ENCODE measurements around the gene KCNG2. TPM values are rescaled to one million over a fixed set of nuclear protein-coding genes. Genes with fewer than 3 reads are reported as not detected.
"Not testable (repeated sequence)": the region's sequence is repeated elsewhere in the genome, so short reads cannot be mapped to it uniquely, and the experiment has no call there.

Gene KCNG2
- total RNA-seq, 1 donor from 2014 or later = 0.46 TPM

- intact Hi-C loops (cut with DNase I) = no loop called here
- H3K27me3 ChIP-seq = no peaks in the 10 kb centered on the region
- no peaks in the 10 kb centered on the region for H3K4me1 ChIP-seq
- DNase-seq = no peak
- TF ChIP-seq, protein P1, sequence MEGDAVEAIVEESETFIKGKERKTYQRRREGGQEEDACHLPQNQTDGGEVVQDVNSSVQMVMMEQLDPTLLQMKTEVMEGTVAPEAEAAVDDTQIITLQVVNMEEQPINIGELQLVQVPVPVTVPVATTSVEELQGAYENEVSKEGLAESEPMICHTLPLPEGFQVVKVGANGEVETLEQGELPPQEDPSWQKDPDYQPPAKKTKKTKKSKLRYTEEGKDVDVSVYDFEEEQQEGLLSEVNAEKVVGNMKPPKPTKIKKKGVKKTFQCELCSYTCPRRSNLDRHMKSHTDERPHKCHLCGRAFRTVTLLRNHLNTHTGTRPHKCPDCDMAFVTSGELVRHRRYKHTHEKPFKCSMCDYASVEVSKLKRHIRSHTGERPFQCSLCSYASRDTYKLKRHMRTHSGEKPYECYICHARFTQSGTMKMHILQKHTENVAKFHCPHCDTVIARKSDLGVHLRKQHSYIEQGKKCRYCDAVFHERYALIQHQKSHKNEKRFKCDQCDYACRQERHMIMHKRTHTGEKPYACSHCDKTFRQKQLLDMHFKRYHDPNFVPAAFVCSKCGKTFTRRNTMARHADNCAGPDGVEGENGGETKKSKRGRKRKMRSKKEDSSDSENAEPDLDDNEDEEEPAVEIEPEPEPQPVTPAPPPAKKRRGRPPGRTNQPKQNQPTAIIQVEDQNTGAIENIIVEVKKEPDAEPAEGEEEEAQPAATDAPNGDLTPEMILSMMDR (IDR thresholded peaks at IDR 0.05) = no peak
- no peak for ATAC-seq
- H3K27ac ChIP-seq = no peak overlapping the region
- H3K4me3 ChIP-seq = no peak overlapping the region
- no peaks in the 10 kb centered on the region for H3K9me3 ChIP-seq
- H3K36me3 ChIP-seq = no peaks in the 10 kb centered on the region
These were observed 61.6 kb downstream of the KCNG2 start for GRCh38 chr18:79859314-79859713.

GRCh38 chr18:79861687-79862086 is 63.9 kb downstream of the KCNG2 start:
- Histone ChIP-seq H3K4me1 (no peaks in the 10 kb centered on the region), H3K27ac (no peak overlapping the region), H3K4me3 (no peak overlapping the region), H3K9me3 (no peaks in the 10 kb centered on the region), H3K27me3 (no peaks in the 10 kb centered on the region), H3K36me3 (no peaks in the 10 kb centered on the region)
- no peak for ATAC-seq
- intact Hi-C loops (cut with DNase I) = no loop called here
- DNase-seq = no peak
- TF ChIP-seq, protein P1 (IDR thresholded peaks at IDR 0.05) = no peak

GRCh38 chr18:79862562-79862961 is 64.8 kb downstream of the KCNG2 start:
- H3K4me1 ChIP-seq = no peaks in the 10 kb centered on the region
- intact Hi-C loops (cut with DNase I) = no loop called here
- H3K4me3 ChIP-seq = no peak overlapping the region
- TF ChIP-seq, protein P1 (IDR thresholded peaks at IDR 0.05) = no peak
- ATAC-seq (no peak), DNase-seq (no peak)
- H3K36me3 ChIP-seq = no peaks in the 10 kb centered on the region
- no peaks in the 10 kb centered on the region for H3K9me3 ChIP-seq
- no peak overlapping the region for H3K27ac ChIP-seq
- no peaks in the 10 kb centered on the region for H3K27me3 ChIP-seq

- Histone ChIP-seq H3K4me3 (no peak overlapping the region), H3K27ac (no peak overlapping the region), H3K9me3 (no peaks in the 10 kb centered on the region), H3K27me3 (no peaks in the 10 kb centered on the region), H3K4me1 (no peaks in the 10 kb centered on the region), H3K36me3 (no peaks in the 10 kb centered on the region)
- no peak for ATAC-seq
- DNase-seq = peak; percentile 47
- intact Hi-C loops (cut with DNase I) = no loop called here
- TF ChIP-seq, protein P1 (IDR thresholded peaks at IDR 0.05) = no peak
These were observed 65.6 kb downstream of the KCNG2 start for GRCh38 chr18:79863161-79864005.

- ATAC-seq = no peak
These were observed 66.4 kb downstream of the KCNG2 start for GRCh38 chr18:79864006-79864725.

GRCh38 chr18:79864955-79865354 is 67.2 kb downstream of the KCNG2 start:
- H3K9me3 ChIP-seq; H3K4me3 ChIP-seq; H3K27me3 ChIP-seq; ATAC-seq; H3K27ac ChIP-seq; H3K36me3 ChIP-seq; intact Hi-C loops (cut with DNase I); H3K4me1 ChIP-seq: not testable (repeated sequence)
- DNase-seq = peak; percentile 18

More at GRCh38 chr18:79864006-79864725, 66.4 kb downstream of the KCNG2 start:
- TF ChIP-seq, protein P1 (IDR thresholded peaks at IDR 0.05) = no peak
- peak; percentile 45 for DNase-seq
- no peaks in the 10 kb centered on the region for H3K4me1 ChIP-seq
- no peak overlapping the region for H3K4me3 ChIP-seq
- no peaks in the 10 kb centered on the region for H3K9me3 ChIP-seq
- intact Hi-C loops (cut with DNase I) = no loop called here
- no peaks in the 10 kb centered on the region for H3K36me3 ChIP-seq
- no peaks in the 10 kb centered on the region for H3K27me3 ChIP-seq
- no peak overlapping the region for H3K27ac ChIP-seq

- H3K27ac ChIP-seq; H3K27me3 ChIP-seq; H3K4me3 ChIP-seq; H3K36me3 ChIP-seq; ATAC-seq; H3K9me3 ChIP-seq; intact Hi-C loops (cut with DNase I); H3K4me1 ChIP-seq: not testable (repeated sequence)
- DNase-seq = peak; percentile 33
These were observed 68.2 kb downstream of the KCNG2 start for GRCh38 chr18:79865951-79866350.
